Astrocyte of the cerebellum (primary cell): ENCODE results near the gene MRPL46.

Experiments
- DNase-seq: peaks from one replicate; pipeline ENCODE4 v3.0.0-alpha.2; 2011; ENCODE audit warnings: low read depth
- H3K4me3 ChIP-seq: 2 replicates; pipeline ENCODE4 v1.5.1; 2011; ENCODE audit warnings: mild to moderate bottlenecking, low read depth, low read length, moderate library complexity
- CTCF ChIP-seq: IDR thresholded peaks from 2 replicates; pipeline ENCODE4 v1.5.1; 2012; ENCODE audit warnings: low read length, low read depth, moderate library complexity, mild to moderate bottlenecking; ENCODE audit errors: missing control alignments
- in situ Hi-C: cut with HindIII; loops from 2 replicates; pipeline ENCODE4 v1.10.0; 2017; ENCODE audit warnings: low sequenced_read_pairs

MRPL46 gene

GRCh38 chr15:88463870-88464532 lies 3.2 kb downstream of the MRPL46 start:
- no peak for DNase-seq
- TF ChIP-seq CTCF, result no peak
- in situ Hi-C loops, result no loop called here
- H3K4me3 ChIP-seq, result no peak overlapping the region

GRCh38 chr15:88456733-88457132 lies 10.5 kb downstream of the MRPL46 start:
- no peak for TF ChIP-seq CTCF
- H3K4me3 ChIP-seq, result no peak overlapping the region
- in situ Hi-C loops, result no loop called here
- no peak for DNase-seq

GRCh38 chr15:88454867-88455810 lies 12.0 kb downstream of the MRPL46 start:
- TF ChIP-seq CTCF, result peak; percentile 77
- H3K4me3 ChIP-seq, result no peak overlapping the region
- in situ Hi-C loops, result no loop called here
- peak; percentile 38 for DNase-seq

GRCh38 chr15:88454236-88454635 lies 13.0 kb downstream of the MRPL46 start:
- in situ Hi-C loops, result no loop called here
- H3K4me3 ChIP-seq, result no peak overlapping the region
- no peak for DNase-seq
- no peak for TF ChIP-seq CTCF

- DNase-seq, result no peak
- H3K4me3 ChIP-seq, result no peak overlapping the region
- no peak for TF ChIP-seq CTCF
- in situ Hi-C loops, result no loop called here
These were observed 13.5 kb downstream of the MRPL46 start for GRCh38 chr15:88453651-88454050.

- TF ChIP-seq CTCF, result peak; percentile 87
- peak; percentile 35 for DNase-seq
- H3K4me3 ChIP-seq, result no peak overlapping the region
- in situ Hi-C loops, result no loop called here
These were observed 16.9 kb downstream of the MRPL46 start for GRCh38 chr15:88450125-88450798.
